GM15510 (cell line): ENCODE data around the gene KCMF1.

Experiments used
- POLR2A ChIP-seq: IDR thresholded peaks from 3 replicates; pipeline ENCODE4 v1.6.1; 2011; ENCODE audit warnings: borderline replicate concordance; ENCODE audit not compliant: insufficient read length; ENCODE audit errors: extremely low read depth

Gene KCMF1

DNA sequence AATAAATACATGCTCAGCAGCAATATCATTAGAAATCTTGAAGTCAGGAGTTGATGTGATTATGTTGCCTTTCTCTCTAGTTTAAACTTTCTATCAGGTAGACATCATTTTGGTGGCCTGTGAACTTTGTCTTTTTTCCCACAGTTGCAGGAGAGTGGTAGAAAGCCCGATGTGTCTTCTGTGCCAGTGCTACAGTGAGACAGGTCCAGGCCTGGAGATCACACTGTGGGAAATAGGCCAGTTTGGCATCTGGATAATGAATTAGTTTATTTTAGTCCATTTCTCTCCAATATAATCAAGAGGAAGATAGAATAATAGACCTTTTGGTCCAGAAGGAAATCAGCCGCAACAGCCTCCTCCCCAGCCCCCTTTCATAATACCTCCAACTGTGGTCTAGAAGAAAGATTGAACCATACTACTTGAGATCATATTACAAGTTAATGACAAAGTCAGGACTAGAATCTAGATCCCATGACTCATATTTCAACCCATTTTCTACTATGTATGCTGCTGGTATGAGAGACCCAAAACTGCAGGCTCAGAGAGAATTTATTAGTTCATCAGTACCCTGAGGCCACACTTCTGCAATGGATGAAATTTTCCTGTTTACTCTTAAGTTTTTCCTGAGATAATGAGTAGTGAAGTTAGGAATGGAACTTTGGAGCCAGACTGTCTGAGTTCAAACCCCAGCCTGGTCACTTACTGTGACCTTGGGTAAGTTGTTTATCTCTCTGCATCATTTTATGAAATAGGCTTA lies 20.6 kb downstream of the KCMF1 start:
- TF ChIP-seq POLR2A = no peak

GRCh38 chr2:84995826-84996225 lies 24.9 kb downstream of the KCMF1 start:
- TF ChIP-seq POLR2A = no peak

DNA sequence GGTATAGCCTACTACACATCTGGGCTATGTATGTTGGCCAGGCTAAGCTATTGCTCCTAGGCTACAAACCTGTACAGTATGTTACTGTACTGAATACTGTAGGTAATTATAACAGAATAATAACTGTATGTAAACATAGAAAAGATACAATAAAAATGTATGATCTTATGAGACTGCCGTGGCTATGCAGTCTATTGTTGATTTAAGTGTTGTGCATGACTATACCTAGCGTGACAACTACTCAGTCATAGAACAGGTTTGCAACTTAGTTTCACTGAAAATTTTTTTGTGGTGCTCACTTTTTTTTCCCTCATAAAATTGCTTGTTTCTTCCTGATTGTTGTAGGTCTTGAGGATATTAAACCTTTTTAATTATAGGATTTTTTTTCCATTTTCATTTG lies 25.9 kb downstream of the KCMF1 start:
- no peak for TF ChIP-seq POLR2A

GRCh38 chr2:84999553-84999955 lies 28.6 kb downstream of the KCMF1 start:
- no peak for TF ChIP-seq POLR2A

DNA sequence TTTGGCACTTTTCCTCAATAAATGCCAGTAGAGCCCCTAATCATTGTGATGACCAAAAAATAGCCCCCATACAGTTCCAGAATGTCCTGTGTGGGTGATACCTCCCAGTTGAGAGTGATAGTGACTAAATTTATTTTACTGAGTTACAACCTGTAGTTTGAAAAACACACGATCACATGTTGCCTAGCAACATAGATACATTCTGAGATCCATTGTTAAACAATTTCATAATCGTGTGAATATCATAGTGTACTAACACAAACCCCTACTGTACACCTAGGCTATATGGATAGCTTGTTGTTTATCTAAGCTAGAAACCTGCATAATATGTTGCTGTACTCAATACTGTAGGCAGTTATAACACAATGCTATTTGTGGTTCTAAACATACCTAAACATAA lies 30.6 kb downstream of the KCMF1 start:
- TF ChIP-seq POLR2A = no peak

GRCh38 chr2:85002534-85002933 lies 31.6 kb downstream of the KCMF1 start:
- no peak for TF ChIP-seq POLR2A

DNA sequence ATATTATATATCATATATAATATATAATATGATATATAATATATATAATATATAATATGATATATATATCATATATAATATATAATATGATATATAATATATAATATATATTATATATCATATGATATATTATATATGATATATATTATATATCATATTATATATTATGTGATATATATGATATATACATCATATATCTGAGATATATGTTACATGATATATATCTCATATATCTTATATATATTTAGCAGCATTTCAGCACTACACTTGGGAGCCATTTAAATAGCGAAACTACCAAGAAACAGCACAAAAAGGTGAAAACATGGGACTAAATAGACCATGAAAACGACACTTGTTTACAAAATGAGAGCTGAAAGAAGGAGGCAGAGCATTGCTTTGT lies 37.3 kb downstream of the KCMF1 start:
- TF ChIP-seq POLR2A = no peak

DNA sequence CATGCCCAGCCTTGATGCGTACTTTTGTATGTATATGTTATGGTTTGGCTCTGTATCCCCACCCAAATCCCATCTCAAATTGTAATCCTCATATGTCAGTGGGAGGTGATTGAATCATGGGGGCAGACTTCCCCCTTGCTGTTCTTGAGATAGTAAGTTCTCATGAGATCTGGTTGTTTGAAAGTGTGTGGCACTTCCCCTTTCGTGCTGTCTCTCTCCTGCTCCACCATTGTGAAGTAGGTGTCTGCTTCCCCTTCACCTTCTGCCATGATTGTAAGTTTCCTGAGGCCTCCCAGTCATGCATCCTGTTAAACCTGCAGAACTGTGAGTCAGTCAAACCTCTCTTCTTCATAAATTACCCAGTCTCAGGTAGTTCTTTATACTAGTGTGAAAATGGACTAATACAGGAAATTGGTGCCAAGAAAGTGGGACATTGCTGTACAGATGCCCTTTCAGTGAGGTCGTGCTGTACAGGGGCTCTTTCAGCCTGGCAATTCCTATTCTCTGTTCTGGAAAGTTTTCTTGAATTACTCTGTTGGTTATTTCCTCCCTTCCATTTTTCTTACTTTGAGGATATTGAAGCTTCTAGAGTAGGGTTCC lies 38.2 kb downstream of the KCMF1 start:
- no peak for TF ChIP-seq POLR2A

GRCh38 chr2:85010404-85010803 lies 39.4 kb downstream of the KCMF1 start:
- no peak for TF ChIP-seq POLR2A

- TF ChIP-seq POLR2A = no peak
Measured at GRCh38 chr2:85011098-85011497, 40.1 kb downstream of the KCMF1 start.

DNA sequence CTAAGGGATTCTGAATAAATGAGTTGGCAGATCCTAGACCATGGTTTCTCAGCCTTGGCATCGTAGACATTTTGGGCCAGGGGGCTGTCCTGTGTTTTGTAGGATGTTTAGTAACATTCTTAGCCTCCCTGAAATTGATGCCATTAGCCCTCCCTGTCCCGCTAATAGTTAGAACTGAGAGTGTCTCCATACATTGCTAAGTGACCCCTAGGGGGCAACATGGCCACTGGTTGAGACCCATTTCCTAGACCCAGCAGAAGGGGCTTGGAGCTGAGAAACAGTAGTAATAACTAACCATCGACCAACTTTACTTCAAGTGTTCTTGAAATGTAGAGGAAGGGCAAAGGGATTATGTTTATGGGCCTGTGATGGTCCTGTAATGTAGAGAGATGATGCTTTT lies 40.8 kb downstream of the KCMF1 start:
- no peak for TF ChIP-seq POLR2A

GRCh38 chr2:85012431-85012830 lies 41.5 kb downstream of the KCMF1 start:
- no peak for TF ChIP-seq POLR2A

- no peak for TF ChIP-seq POLR2A
Measured at GRCh38 chr2:85012855-85013254, 41.9 kb downstream of the KCMF1 start.

DNA sequence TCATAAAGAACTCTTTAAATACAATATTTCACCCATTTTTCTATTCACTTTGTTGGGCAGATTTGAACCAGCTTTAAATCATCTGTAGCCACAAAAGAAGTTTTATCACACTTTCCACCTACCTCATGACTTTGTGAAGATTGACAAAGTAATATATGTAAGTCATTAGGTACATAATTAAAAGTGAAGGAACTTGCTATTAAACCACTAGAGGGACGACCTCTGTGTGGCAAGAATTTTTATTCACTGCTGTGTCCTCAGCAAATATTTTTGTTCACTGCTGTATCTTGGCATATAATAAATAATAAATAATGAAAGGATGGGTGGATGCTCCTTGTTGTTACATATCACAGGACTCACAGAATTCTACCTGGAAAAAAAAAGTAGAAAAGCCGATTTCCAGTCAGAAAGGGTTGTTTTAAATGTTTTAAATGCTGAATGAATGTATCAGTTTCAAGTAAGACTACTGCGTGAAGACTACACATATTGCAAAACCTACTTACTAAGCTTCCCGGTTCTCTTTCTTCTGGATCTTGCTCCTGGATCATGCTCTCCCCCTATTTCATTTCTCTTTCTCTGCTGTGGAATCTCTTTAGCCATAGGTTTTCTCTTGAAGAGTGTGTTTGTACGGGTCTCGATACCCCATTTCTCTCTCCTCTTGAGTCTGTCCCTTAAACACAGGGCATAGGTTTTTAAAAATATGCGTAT lies 44.8 kb downstream of the KCMF1 start:
- no peak for TF ChIP-seq POLR2A

DNA sequence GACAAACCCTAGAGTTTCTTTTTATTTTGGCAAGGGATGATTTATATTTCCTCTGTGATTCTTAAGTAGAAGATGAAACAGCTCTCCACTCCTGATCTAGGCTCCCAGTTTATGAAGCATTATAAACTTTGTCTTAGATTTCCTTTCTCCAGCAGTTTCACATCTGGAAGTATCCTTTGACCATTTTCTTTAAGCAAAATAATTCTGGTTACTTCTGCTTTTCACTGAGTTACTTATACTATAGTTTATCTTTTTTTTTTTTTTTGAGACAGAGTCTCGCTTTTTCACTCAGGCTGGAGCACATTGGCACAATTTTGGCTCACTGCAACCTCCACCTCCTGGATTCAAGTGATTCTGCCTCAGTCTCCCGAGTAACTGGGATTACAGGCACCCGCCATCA lies 45.5 kb downstream of the KCMF1 start:
- no peak for TF ChIP-seq POLR2A

DNA sequence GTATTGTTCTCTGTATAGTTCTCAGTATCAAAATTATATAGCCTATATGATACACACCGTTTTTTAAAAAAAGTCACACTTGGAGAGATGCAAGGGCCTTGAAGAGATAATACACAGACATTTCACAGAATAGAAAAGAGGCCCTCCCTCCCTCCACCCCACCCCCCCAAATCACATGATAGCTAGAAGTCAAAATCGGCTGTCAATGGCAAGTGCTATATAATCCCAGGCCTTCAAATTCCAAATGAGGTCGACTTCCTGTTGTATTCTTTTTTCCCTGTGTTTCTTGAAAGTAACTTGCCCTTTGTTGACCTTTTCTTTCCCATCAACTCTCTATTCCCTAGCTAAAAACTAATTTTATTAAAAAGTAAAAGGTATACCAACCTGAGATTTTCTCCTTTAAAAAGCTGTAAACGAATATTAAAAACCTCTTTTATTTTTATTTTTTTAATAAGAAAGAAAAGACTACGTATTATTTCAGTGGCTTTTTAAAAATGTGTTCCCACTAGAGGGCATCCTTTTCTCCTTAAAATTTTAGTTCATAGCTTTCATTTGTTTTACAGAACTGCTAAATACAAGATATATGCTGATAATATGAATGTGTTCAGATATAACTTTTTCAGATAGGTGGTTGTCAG lies 46.6 kb downstream of the KCMF1 start:
- TF ChIP-seq POLR2A = no peak

- TF ChIP-seq POLR2A = no peak
Measured at GRCh38 chr2:85018049-85018447, 47.1 kb downstream of the KCMF1 start.

DNA sequence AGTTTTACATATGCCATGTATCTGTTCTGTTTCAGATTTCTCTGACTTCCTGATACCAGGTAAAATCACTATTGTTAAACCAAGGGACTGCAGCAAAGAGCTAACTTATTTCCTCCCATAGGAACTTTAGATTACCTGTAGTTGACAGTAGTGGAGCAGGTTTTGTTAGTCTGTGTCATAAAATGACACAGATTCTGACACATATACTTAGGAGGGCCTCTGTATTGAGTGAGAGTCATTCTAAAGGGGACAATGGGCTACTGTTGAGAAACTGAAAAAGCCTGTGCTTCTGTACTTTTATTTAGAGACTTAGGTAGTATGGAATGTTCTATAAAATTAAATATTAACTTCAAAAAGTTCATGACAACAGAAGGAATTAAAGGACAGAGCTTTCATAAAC lies 48.2 kb downstream of the KCMF1 start:
- no peak for TF ChIP-seq POLR2A
